LNCAP (cell line): Measurements from ENCODE around the gene ABCB10.

Experiments used
- TF ChIP-seq, protein P1 (sequence below): fragments of 450-650 bp; IDR thresholded peaks from 2 replicates; pipeline ENCODE4 v1.5.1; 2017; ENCODE audit warnings: mild to moderate bottlenecking

The ABCB10 gene

GRCh38 chr1:229538945-229539344 is 19.6 kb downstream of the ABCB10 start:
- TF ChIP-seq, protein P1, sequence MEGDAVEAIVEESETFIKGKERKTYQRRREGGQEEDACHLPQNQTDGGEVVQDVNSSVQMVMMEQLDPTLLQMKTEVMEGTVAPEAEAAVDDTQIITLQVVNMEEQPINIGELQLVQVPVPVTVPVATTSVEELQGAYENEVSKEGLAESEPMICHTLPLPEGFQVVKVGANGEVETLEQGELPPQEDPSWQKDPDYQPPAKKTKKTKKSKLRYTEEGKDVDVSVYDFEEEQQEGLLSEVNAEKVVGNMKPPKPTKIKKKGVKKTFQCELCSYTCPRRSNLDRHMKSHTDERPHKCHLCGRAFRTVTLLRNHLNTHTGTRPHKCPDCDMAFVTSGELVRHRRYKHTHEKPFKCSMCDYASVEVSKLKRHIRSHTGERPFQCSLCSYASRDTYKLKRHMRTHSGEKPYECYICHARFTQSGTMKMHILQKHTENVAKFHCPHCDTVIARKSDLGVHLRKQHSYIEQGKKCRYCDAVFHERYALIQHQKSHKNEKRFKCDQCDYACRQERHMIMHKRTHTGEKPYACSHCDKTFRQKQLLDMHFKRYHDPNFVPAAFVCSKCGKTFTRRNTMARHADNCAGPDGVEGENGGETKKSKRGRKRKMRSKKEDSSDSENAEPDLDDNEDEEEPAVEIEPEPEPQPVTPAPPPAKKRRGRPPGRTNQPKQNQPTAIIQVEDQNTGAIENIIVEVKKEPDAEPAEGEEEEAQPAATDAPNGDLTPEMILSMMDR: no peak

DNA sequence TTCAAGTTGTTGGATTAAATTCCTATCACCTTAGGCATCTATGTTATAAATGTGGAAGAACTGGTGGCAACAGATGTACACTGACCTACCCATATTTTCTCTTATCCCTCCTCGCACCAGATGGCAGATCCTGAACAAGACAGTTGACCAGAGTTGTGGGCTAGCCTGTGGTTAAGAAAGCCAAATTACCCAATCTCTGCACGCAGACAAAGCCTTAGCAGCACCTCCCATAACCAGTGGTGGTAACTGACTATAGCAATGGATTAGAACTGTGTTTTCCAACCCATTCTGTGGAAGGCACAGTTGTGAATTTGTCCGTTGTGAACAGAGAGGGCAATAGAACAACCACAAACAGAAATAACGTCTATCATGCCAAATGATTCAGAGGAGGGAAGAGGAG is 20.6 kb downstream of the ABCB10 start:
- TF ChIP-seq, protein P1: no peak

GRCh38 chr1:229536982-229537381 is 21.5 kb downstream of the ABCB10 start:
- TF ChIP-seq, protein P1: no peak

DNA sequence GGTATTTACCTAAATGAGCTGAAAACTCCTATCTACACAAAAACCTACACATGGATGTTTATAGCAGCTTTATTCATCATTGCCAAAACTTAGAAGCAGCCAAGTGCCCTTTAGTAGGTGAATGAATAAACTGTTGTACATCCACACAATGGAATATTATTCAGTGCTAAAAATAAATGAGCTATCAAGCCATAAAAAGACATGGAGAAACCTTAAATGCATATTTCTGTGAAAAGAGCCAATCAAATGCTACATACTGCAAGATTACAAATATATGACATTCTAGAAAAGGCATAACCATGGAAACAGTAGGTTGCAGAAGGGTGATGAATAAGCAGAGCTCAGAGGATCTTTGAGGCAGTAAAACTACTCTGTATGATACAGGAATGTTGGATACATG is 23.3 kb downstream of the ABCB10 start:
- TF ChIP-seq, protein P1: no peak

DNA sequence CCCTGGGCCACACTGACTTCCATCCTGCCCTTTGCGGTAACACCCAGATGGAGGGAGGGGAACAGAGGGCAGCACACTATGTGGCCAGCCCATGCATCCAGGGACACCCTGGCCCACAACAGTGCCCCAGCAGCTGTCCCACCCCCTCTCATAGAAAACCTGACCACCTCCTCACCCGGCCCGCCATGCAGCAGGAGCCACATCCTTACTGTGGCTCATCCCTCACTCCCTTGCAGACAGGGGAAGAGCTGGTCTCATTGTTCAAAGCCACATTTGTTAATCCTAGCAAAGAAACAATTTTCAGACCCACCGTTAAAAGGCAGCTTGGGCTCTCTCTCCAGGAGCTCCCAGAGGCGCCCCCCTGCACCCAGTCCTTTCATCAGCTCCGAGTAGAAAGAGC is 27.2 kb downstream of the ABCB10 start:
- TF ChIP-seq, protein P1: no peak

- TF ChIP-seq, protein P1: no peak
These were observed 28.9 kb downstream of the ABCB10 start for GRCh38 chr1:229529639-229530038.

- TF ChIP-seq, protein P1: no peak
These were observed 31.8 kb downstream of the ABCB10 start for GRCh38 chr1:229526695-229527094.

GRCh38 chr1:229523052-229523451 is 35.5 kb downstream of the ABCB10 start:
- TF ChIP-seq, protein P1: no peak
